Activated CD4-positive, alpha-beta T cell treated with anti-CD3 and anti-CD28 coated beads for 24 hours (primary cell): ENCODE data around the gene WWTR1.

Experiments used
- DNase-seq, 2 donors: peaks; one replicate each; pipeline ENCODE4 v3.0.0-alpha.2; 2020; ENCODE audit warnings: low read depth in 2 of 2

Gene WWTR1

GRCh38 chr3:149655826-149656574 is 1.8 kb downstream of the WWTR1 start:
- DNase-seq = no peak

GRCh38 chr3:149654188-149654601 is 3.6 kb downstream of the WWTR1 start:
- DNase-seq = no peak

- DNase-seq = no peak
These were observed 4.3 kb downstream of the WWTR1 start for GRCh38 chr3:149653564-149653963.

- DNase-seq = no peak
These were observed 4.7 kb downstream of the WWTR1 start for GRCh38 chr3:149653136-149653535.

GRCh38 chr3:149650828-149651227 is 7.0 kb downstream of the WWTR1 start:
- DNase-seq = no peak

- no peak for DNase-seq
These were observed 9.3 kb downstream of the WWTR1 start for GRCh38 chr3:149648525-149648924.

GRCh38 chr3:149647812-149648211 is 10.0 kb downstream of the WWTR1 start:
- DNase-seq = no peak

- DNase-seq = no peak
These were observed 10.5 kb downstream of the WWTR1 start for GRCh38 chr3:149647285-149647684.

- DNase-seq = no peak
These were observed 11.6 kb downstream of the WWTR1 start for GRCh38 chr3:149646181-149646766.

GRCh38 chr3:149643963-149644362 is 13.9 kb downstream of the WWTR1 start:
- DNase-seq = no peak

GRCh38 chr3:149643482-149643798 is 14.4 kb downstream of the WWTR1 start:
- DNase-seq = no peak

- DNase-seq = no peak
These were observed 16.7 kb downstream of the WWTR1 start for GRCh38 chr3:149640976-149641728.

- DNase-seq = no peak
These were observed 18.7 kb downstream of the WWTR1 start for GRCh38 chr3:149639093-149639486.

GRCh38 chr3:149638228-149639092 is 19.4 kb downstream of the WWTR1 start:
- DNase-seq = no peak

- no peak for DNase-seq
These were observed 22.4 kb downstream of the WWTR1 start for GRCh38 chr3:149635396-149635795.

- DNase-seq = no peak
These were observed 23.3 kb downstream of the WWTR1 start for GRCh38 chr3:149634573-149634972.

GRCh38 chr3:149634072-149634471 is 23.8 kb downstream of the WWTR1 start:
- DNase-seq = no peak

GRCh38 chr3:149632225-149632624 is 25.6 kb downstream of the WWTR1 start:
- DNase-seq = no peak

- DNase-seq = no peak
These were observed 27.0 kb downstream of the WWTR1 start for GRCh38 chr3:149630806-149631205.

GRCh38 chr3:149628957-149629670 is 28.7 kb downstream of the WWTR1 start:
- no peak for DNase-seq

- DNase-seq = no peak
These were observed 31.2 kb downstream of the WWTR1 start for GRCh38 chr3:149626671-149627070.
